AG09319 (cell line): Measurements from ENCODE around the gene PTPRT.

Experiments used
- DNase-seq: peaks from one replicate; pipeline ENCODE4 v3.0.0-alpha.2; 2010; ENCODE audit warnings: low read depth; ENCODE audit errors: extremely low read depth
- CTCF ChIP-seq: IDR thresholded peaks from 2 replicates; pipeline ENCODE4 v1.5.1; 2011; ENCODE audit warnings: low read depth, mild to moderate bottlenecking, inconsistent platforms, low read length, moderate library complexity

The PTPRT gene

DNA sequence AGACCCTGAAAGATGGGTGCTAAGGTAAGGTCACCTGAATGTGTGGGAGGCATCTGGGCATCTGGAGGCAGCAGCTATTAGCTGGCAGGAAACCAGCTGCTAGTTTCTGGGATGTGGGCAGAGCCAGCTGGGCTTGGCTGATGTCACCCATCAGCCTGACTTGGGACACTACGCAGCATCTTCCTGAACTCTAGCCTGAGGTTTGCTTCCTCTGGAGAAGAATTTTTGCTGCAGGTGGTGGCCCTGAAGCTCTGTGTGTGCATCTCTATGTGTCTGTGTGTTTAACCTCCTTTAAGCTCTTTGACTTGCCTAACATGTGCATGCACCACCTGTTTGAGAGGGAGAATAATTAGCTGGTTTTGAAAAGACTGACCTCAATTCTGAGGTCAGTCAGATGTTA is 1106.4 kb downstream of the PTPRT start:
- DNase-seq = no peak
- TF ChIP-seq CTCF = no peak

- DNase-seq = no peak
- no peak for TF ChIP-seq CTCF
These were observed 1107.1 kb downstream of the PTPRT start for GRCh38 chr20:42082611-42083010.

- no peak for DNase-seq
- no peak for TF ChIP-seq CTCF
These were observed 1108.8 kb downstream of the PTPRT start for GRCh38 chr20:42080956-42081355.

GRCh38 chr20:42074944-42075343 is 1114.8 kb downstream of the PTPRT start:
- no peak for DNase-seq
- no peak for TF ChIP-seq CTCF

- no peak for DNase-seq
- no peak for TF ChIP-seq CTCF
These were observed 1122.1 kb downstream of the PTPRT start for GRCh38 chr20:42067596-42067995.

DNA sequence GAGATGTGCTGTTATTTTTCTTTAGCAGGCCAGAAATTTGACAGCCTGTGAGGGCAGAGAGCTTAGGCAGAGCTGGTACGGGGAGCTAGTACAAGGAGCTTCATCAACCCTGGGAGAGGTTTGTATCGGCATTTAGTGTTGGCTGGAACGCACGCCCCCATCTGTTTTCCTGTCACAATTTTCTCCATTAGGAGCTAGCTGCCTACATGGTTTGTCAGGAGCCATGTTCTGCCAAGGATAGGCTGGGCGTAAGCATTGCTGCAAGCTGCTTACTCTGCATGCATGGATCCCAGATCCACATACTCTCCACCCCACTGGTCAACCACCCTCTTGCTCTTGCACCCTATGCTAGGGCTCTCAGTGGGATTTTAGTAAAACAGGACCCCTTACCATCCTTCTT is 1122.5 kb downstream of the PTPRT start:
- DNase-seq = no peak
- TF ChIP-seq CTCF = no peak

DNA sequence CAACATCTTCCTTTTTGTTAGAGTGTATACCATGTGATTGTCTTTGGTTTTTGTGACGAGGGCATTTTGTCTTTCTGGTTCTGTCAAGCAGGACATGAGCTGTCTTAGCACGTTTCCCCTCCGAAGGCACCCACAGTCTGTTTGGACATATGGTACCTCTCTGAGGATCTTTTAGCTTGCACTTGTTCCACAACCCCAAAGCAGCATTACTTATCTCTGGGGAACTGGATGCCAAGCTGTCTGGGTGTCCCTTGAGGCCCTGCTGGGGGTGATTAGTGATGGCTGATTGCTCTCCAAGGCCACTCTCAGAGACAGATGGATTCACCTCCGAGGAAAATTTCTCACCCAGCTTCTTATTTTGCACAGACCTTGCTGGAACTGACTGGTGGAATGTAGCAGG is 1126.6 kb downstream of the PTPRT start:
- TF ChIP-seq CTCF = no peak
- no peak for DNase-seq

DNA sequence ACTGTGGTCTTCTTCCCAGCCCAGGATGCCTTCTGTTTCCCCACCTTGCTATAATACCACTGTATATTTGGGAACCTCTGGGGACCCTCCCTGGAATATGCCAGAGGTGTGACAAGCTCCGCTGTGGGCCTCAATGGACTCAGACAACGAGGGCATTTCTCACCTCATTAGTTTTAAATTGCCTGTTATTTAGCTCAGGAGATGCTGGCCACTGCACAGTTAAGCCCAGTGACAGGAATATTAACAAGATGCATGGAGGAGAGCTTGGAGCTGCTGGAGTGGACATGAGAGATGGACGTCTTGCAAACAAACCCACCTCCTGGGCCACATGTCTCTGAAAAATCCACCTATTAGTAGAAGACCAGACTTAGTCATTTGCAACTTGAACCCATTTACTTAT is 1136.4 kb downstream of the PTPRT start:
- no peak for DNase-seq

More for the DNA sequence above, 1136.4 kb downstream of the PTPRT start:
- TF ChIP-seq CTCF = no peak
